ENCODE results near the gene DHX8.
"Not testable (repeated sequence)": the region's sequence is repeated elsewhere in the genome, so short reads cannot be mapped to it uniquely, and the experiment has no call there.

DHX8 gene

DNA sequence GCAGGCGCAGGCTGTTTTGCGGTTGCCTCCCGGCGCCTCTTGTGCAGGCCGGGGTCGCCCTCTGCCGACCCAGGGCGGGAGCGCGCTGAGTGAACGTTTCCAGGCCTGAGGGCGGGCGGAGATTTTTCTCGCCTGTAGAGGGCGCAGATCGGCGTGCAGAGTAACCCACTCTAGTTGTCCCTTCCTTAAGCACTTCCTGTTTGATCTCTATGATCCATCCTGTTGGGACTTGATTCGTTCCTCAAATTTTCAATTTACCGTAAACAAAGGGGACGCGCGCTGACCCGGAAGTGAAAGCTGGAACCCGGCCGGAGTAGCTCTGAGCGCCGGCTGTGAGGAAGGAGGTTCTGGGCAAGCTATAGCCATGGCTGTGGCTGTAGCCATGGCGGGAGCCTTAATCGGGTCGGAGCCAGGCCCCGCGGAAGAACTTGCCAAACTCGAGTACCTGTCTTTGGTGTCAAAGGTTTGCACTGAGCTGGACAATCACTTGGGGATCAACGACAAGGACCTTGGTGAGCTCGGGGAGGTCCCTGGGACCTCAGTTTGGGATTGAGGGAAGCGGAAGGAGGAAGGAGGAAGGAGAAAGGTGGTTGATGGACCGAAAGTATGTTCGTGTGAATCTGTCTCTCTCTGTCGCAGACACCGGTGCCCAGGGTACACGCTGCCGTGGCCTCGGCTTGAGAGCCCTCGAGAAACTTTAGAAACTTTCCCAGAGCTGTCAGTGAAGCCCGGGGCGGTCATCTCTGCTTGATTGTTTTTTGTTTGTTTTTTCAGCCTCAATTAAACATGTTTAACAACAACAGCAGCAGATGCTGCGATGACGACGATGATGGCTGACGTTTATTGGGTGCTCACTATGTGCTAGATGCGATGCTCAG is at the start of gene DHX8:
TSS of gene DHX8 (plus strand) at position 302 of the 878 bp plus-strand sequence. CDS start at position 365, 63 bp downstream.
- peak; percentile 96 for DNase-seq

DNA sequence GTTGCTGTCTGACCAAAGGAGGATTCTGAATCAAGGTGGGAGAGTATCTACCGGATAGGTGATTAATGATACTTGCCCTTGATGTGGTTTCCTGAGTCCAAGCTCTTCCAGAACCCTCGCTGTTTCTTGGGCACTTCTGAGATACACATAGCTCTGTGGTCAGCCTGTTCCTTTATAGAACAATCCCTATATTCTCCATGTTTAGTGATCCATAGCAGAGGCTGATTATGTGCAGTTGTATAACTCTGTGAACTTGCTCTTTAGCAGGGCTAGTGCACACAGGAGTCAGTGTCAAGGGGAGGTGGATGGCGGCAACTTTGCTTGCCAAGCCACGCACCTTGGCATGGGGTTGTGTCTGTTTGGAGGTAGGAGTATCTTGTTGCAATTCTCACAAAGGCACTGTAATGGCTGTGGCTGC is 48.9 kb upstream of the DHX8 start:
- no peak for DNase-seq

DNA sequence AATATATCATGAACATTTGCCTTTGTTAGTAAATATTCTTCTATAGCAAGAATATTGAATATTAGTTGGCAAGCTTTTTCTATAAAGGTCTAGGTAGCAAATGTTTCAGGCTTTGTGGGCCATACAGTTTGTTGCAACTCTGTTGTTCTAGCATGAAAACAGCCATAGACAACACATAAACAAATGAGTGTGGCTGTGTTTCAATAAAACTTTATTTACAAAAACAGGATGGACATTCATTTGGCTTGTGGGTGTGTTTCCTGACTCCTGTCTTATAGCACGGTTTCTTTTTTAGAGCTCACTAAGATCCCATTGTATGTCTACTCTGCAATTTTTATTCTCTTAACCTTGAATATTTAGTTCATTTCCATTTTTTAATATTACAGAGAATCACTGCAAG is 46.0 kb upstream of the DHX8 start:
- no peak for DNase-seq

- no peak for DNase-seq
These were observed 45.1 kb upstream of the DHX8 start for GRCh38 chr17:43438626-43439025.

DNA sequence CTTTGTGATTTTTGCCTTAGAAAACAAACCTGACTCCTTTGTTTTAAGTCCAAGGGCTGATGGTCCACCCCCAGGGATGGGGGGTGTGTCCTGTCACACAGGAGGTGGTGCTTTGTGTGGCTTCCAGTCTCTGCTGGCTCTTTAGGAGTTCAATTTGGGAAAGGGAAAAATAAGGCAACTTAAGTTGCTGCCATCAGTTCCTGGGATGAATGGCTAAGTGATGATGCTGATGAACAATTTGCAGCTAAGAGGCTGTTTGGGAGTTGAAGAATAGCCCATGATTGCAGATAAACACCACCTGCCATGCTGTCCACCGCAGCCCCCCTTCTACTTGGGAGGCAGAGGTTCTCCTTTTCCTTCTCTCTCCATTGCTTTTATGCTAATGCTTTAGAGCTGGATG is 44.7 kb upstream of the DHX8 start:
- no peak for DNase-seq

DNA sequence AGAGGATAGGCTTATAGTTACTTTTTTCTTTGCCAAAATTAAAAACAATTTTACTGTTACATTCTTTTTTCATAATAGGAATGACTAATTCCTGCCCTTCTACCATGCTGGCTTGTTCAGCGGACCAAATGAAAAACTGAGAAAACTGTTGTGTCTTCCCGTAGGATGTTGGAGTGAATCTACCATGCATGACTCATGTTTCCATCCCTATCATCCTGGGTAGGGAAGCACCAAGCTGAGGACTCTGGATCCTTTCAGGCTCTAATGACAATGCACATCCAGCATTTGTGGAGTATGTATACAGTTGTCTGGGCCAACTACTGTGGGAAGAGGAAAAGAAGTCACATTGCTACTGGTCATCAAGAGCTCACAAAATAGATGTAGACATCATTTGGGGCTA is 41.1 kb upstream of the DHX8 start:
- no peak for DNase-seq

- DNase-seq, result no peak
These were observed 40.4 kb upstream of the DHX8 start for GRCh38 chr17:43443381-43443780.

- DNase-seq, result no peak
These were observed 39.4 kb upstream of the DHX8 start for GRCh38 chr17:43444223-43445008.

DNA sequence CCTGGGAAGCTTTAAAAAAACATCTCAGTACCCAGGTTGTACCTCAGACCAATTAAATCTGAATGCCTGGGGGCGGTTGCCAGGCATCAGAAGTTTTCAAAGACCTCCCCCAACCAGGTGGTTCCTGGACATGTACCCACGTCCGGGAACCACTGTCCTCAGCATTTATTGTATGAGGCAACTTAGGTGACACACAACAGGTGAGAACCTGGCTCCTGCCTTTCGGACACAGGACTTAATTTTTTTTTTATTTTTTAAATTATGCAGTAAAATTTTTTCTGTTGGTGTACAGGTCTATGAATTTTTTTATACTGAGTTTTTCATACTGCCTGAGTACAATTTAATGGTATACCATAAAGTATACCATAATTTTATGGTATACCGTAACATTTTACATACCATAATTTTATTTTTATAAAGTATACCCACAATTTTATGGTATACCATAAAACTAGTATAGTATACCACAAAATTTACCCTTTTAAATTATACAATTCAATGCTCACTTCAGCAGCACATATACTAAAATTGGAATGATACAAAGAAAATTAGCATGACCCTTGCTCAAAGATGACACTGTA is 38.7 kb upstream of the DHX8 start:
- DNase-seq, result no peak

DNA sequence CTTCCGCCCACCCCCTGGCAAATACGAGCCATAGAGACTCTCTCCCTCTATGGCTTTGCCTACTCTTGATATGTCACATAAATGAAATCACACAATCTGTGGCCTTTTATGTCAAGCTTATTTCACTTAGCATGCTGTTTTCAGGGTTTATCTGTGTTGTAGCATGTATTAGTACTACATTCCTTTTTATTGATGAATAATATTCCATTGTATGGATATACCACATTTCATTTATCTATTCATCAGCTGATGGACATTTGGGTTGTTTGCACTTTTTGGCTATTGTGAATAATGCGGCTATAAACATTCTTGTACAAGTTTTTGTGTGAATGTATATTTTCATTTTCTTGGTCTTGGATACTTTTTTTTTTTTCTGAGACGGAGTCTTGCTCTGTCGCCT is 37.0 kb upstream of the DHX8 start:
- DNase-seq, result no peak

DNA sequence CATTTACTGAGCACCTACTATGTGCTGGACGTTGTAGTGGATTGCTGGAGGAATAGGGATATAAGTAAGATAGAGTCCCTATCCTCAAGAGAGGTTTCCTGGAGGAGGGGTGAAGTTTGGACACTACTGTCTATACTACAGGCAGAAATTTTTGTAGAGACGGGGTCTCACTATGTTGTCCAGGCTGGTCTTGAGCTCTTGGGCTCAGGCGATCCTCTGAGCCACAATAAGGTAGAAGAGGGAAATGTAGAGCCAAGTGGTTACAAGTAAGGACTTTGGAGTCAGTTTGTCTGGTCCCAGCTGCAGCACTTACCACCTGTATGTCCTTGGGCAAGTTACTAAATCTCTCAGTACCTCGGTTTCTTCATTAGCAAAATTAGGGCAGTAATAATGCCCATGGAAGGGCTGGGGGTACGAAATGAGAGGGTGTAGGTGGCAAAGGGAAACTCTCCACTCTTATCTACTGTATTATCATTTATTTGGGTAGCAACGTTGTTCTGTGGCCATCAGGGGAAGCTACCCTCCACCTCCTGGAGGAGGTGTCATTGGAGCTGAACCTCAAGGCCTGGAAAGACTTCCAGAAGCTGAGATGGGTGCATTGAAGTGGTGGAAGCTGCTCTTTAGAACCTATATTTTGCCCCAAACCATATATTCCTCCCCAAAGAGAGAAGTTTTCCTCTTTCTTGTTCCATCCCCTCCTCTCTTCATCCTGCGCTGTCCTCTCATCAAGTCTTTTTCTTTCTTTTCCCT is 34.9 kb upstream of the DHX8 start:
- DNase-seq, result no peak

GRCh38 chr17:43449470-43450248 is 34.1 kb upstream of the DHX8 start:
- DNase-seq, result no peak

- not testable (repeated sequence) for DNase-seq
These were observed 33.0 kb upstream of the DHX8 start for GRCh38 chr17:43450791-43451190.

DNA sequence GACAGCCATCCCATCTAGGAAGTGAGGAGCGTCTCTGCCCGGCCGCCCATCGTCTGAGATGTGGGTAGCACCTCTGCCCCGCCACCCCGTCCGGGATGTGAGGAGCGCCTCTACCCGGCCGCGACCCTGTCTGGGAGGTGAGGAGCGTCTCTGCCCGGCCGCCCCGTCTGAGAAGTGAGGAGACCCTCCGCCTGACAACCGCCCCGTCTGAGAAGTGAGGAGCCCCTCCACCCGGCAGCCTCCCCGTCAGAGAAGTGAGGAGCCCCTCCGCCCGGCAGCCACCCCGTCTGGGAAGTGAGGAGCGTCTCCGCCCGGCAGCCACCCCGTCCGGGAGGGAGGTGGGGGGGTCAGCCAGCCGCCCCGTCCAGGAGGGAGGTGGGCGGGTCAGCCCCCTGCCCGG is 32.0 kb upstream of the DHX8 start:
- not testable (repeated sequence) for DNase-seq

DNA sequence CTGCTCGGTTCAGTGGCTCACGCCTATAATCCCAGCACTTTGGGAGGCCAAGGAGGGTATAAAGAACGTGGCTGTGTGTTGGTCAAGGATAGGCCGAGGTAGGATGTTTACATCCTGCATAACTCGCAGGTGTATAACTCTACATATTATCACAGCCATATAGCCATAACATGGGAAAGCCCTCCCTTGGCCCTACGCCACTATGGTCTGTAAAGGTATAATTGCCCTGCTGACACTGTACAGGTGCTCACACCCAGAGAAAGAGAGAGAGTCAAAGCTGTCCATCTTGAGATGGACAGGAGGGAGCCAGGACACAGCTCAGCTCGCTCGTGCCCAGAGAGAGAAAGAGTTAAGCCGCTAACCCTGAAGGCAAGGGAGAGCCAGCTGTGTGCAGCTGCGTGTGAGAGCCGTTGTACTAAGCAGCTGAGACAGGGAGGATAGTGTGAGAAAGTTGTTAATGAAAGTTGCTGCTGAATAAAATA is 30.4 kb upstream of the DHX8 start:
- no peak for DNase-seq

- DNase-seq, result no peak
These were observed 28.9 kb upstream of the DHX8 start for GRCh38 chr17:43454868-43455267.

GRCh38 chr17:43456029-43456428 is 27.7 kb upstream of the DHX8 start:
- DNase-seq, result no peak

DNA sequence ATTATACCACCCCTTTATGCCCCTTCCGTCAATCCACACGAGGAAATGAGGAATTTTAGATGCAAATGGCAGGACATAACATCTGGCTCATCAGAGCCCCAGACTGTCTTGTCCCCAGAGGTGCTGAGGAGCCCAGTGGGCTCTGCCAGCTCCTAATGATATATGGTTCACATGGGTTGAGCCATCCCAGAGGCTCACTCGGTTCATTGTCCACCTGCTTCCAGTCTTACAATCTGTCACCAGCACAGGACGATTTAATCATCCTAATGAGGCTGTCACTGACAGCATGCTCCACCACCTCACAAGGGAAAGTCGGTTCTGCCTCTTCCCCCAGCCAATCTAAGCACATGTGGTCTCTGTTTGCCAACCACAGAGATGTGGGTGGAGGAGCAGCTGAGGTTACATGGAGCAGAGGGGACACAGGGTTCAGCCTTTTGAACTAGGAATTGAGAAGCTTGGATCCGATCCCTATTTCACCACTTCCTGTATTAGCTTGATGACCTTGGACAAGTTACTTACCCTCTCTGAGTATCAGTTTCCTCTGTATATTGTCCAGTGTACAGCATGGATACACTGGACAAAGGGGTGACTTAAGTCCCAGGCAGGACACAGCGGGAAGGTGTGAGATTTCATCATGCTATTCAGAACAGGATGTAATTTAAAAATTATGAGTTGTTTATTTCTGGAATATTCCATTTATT is 27.0 kb upstream of the DHX8 start:
- DNase-seq, result no peak

DNA sequence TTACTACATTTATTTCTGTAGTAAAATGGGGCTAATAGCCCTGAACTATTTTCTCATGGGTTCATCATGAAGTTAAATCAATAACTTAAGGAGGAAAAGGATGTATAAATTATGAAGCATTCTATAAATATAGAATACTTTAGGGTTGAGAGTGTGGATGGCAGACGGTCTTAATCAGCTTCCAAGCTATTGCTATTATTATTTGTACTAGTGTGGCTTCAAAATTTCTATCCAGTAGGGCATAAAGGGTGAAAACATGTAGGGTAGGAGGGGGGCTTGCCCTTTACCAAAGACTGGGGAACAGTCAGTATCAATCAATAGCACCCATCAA is 26.4 kb upstream of the DHX8 start:
- no peak for DNase-seq

DNA sequence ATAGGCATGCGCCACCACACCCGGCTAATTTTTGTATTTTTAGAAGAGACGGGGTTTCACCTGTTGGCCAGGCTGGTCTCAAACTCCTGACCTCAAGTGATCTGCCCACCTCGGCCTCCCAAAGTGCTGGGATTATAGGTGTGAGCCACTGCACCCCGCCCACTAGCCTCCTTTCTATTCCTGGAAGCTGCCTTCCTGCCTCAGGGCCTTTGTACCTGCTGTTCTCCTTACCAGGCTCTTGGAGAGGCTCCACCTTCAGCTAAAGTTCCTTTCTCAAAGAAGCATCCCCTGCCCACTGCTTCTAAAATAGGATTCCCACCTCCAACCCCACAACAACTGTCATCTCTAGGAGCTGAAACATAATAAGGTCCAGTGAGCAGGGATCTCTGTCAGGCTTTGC is 23.9 kb upstream of the DHX8 start:
- not testable (repeated sequence) for DNase-seq

DNA sequence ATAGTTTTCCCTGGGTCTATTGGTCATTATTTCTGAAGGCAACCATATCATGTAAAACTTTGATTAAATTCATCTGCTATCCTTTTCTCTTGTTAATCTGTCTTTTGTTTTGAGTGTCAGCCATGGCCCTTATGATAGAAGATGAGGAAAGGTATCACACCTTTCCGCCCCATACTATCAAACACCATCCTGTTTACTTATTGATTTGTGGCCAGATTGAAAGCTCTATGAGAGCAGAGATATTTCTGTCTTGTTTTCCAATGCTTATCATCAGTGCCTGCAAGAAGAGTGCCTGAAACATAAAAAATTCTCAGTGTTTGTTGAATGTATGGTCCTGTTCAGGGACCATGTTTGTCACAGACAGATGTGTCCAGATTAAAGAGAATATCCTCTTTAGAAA is 22.6 kb upstream of the DHX8 start:
- DNase-seq, result no peak

GRCh38 chr17:43462569-43462968 is 21.2 kb upstream of the DHX8 start:
- DNase-seq, result not testable (repeated sequence)
